GM18909 (cell line): ENCODE results near the gene LRRC3.

Experiments
- ATAC-seq: cut with Tn5 transposase; IDR thresholded peaks from one replicate; pipeline ENCODE4 v1.9.1; 2021; ENCODE audit warnings: mild to moderate bottlenecking; ENCODE audit not compliant: unreplicated experiment, poor library complexity

The LRRC3 gene

GRCh38 chr21:44507673-44508425 lies 52.5 kb downstream of the LRRC3 start:
- no peak for ATAC-seq

GRCh38 chr21:44508426-44508710 lies 53.1 kb downstream of the LRRC3 start:
- ATAC-seq, result no peak

GRCh38 chr21:44508711-44509445 lies 53.6 kb downstream of the LRRC3 start:
- ATAC-seq, result no peak

- ATAC-seq, result no peak
Observed at GRCh38 chr21:44509539-44509938, 54.2 kb downstream of the LRRC3 start.

GRCh38 chr21:44510109-44510507 lies 54.8 kb downstream of the LRRC3 start:
- no peak for ATAC-seq

GRCh38 chr21:44510508-44511218 lies 55.4 kb downstream of the LRRC3 start:
- no peak for ATAC-seq

- ATAC-seq, result no peak
Observed at GRCh38 chr21:44511219-44511937, 56.1 kb downstream of the LRRC3 start.
